Right atrium auricular region (tissue), 2 donors: ENCODE data around the gene OR6F1. TPM values are rescaled to one million over a fixed set of nuclear protein-coding genes. Genes with fewer than 3 reads are reported as not detected.
"Not testable (repeated sequence)": the region's sequence is repeated elsewhere in the genome, so short reads cannot be mapped to it uniquely, and the experiment has no call there.

Experiments used
- DNase-seq: peaks from one replicate; pipeline ENCODE4 v3.0.0-alpha.2; 2019; ENCODE audit warnings: low spot score
- H3K27ac ChIP-seq, 2 donors: fragments of 200-600 bp; sonication (generic); 1 replicate in 1 of 2; 2 replicates in 1 of 2; pipeline ENCODE4 v1.5.1; 2016 to 2019
- H3K27me3 ChIP-seq, 2 donors: fragments of 200-600 bp; sonication (generic); one replicate each; pipeline versions ENCODE4 v1.5.1 to v1.6.0; 2017 to 2019
- H3K36me3 ChIP-seq: fragments of 200-600 bp; sonication (generic); one replicate; pipeline ENCODE4 v1.5.1; 2016
- H3K4me1 ChIP-seq, 2 donors: fragments of 200-600 bp; sonication (generic); one replicate each; pipeline versions ENCODE4 v1.5.1 to v1.6.0; 2017 to 2019
- H3K4me3 ChIP-seq, 2 donors: fragments of 200-600 bp; sonication (generic); 1 replicate in 1 of 2; 2 replicates in 1 of 2; pipeline ENCODE4 v1.5.1; 2017 to 2019; ENCODE audit warnings: mild to moderate bottlenecking in 1 of 2, moderate library complexity in 1 of 2
- H3K9me3 ChIP-seq, 2 donors: fragments of 200-600 bp; sonication (generic); one replicate each; pipeline ENCODE4 v1.5.1; 2019
- total RNA-seq, 2 donors: library from RNA; depleted of rRNA; stranded (reverse); fragments of >200 nt; gene quantifications; one replicate each; pipeline ENCODE4 v1.1.0, GENCODE V29; 2016
- TF ChIP-seq, protein P1 (sequence below), 2 donors: fragments of 200-600 bp; sonication (generic); IDR thresholded peaks; one replicate each; pipeline ENCODE4 v1.5.1; 2019; ENCODE audit warnings: antibody characterized with exemption in 2 of 2

Gene OR6F1
- total RNA-seq, 2 donors from 2014 or later = not detected

DNA sequence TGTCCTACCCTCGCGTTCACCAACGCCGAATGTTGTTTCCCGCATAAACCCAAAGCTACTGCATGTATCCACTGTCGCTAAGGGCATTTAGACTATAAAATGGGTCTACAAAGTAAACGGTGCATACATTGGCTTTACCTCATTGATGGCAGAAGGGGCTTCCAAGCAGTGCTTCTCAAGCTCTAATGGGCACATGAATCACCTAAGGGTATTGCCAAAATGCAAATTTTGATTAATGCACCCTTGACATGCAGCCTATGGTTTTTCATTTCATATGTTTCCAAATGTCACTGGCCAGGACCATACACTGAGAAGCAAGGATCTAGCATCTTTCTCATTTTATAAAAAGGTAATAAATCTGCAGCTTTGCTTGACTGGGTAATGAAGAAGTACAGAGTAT, 2.7 kb downstream of the OR6F1 start:
- Histone ChIP-seq H3K4me3 (no peak overlapping the region), H3K4me1 (no peaks in the 10 kb centered on the region), H3K9me3 (no peaks in the 10 kb centered on the region), H3K27ac (no peak overlapping the region), H3K27me3 (no peaks in the 10 kb centered on the region), H3K36me3 (no peaks in the 10 kb centered on the region)
- DNase-seq = no peak
- TF ChIP-seq, protein P1, sequence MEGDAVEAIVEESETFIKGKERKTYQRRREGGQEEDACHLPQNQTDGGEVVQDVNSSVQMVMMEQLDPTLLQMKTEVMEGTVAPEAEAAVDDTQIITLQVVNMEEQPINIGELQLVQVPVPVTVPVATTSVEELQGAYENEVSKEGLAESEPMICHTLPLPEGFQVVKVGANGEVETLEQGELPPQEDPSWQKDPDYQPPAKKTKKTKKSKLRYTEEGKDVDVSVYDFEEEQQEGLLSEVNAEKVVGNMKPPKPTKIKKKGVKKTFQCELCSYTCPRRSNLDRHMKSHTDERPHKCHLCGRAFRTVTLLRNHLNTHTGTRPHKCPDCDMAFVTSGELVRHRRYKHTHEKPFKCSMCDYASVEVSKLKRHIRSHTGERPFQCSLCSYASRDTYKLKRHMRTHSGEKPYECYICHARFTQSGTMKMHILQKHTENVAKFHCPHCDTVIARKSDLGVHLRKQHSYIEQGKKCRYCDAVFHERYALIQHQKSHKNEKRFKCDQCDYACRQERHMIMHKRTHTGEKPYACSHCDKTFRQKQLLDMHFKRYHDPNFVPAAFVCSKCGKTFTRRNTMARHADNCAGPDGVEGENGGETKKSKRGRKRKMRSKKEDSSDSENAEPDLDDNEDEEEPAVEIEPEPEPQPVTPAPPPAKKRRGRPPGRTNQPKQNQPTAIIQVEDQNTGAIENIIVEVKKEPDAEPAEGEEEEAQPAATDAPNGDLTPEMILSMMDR (IDR thresholded peaks at IDR 0.05) = no peak

- H3K27ac ChIP-seq, DNase-seq, H3K4me1 ChIP-seq, H3K27me3 ChIP-seq, H3K4me3 ChIP-seq, H3K36me3 ChIP-seq, H3K9me3 ChIP-seq: not testable (repeated sequence)
Observed at GRCh38 chr1:247710681-247711080, 5.8 kb downstream of the OR6F1 start.

DNA sequence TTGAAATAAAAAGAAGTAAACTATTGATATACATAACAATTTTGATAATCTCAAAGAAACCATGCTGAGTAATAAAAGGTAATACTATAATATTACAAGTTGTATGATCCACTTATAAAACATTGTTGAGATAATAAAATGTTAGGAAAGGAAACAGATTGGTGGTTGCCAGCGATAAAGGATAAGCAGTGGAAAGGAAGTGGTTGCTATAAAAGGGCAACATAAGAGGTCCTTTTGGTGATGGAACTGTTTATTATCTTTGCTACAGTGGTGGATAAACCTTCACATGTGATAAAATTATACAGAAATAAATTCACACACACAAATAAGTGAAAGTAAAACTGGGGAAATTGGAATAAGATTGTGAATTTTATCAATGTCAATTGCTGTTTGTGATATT, 15.1 kb downstream of the OR6F1 start:
- Histone ChIP-seq H3K36me3 (no peaks in the 10 kb centered on the region), H3K4me1 (no peaks in the 10 kb centered on the region), H3K27me3 (no peaks in the 10 kb centered on the region), H3K27ac (no peak overlapping the region), H3K4me3 (no peak overlapping the region), H3K9me3 (no peaks in the 10 kb centered on the region)
- DNase-seq = no peak
- TF ChIP-seq, protein P1 (IDR thresholded peaks at IDR 0.05) = no peak

- H3K27me3 ChIP-seq = no peaks in the 10 kb centered on the region
- DNase-seq = no peak
- no peaks in the 10 kb centered on the region for H3K9me3 ChIP-seq
- no peaks in the 10 kb centered on the region for H3K4me1 ChIP-seq
- no peak overlapping the region for H3K27ac ChIP-seq
- H3K4me3 ChIP-seq = no peak overlapping the region
- H3K36me3 ChIP-seq = no peaks in the 10 kb centered on the region
- TF ChIP-seq, protein P1 (IDR thresholded peaks at IDR 0.05) = peak; percentile 44 to 64
Observed at GRCh38 chr1:247681288-247681897, 35.1 kb downstream of the OR6F1 start.

GRCh38 chr1:247680171-247680570, 36.3 kb downstream of the OR6F1 start:
- TF ChIP-seq, protein P1 (IDR thresholded peaks at IDR 0.05) = no peak
- Histone ChIP-seq H3K36me3 (no peaks in the 10 kb centered on the region), H3K9me3 (no peaks in the 10 kb centered on the region), H3K27ac (no peak overlapping the region), H3K4me1 (no peaks in the 10 kb centered on the region), H3K27me3 (no peaks in the 10 kb centered on the region), H3K4me3 (no peak overlapping the region)
- DNase-seq = no peak

GRCh38 chr1:247679639-247680038, 36.8 kb downstream of the OR6F1 start, which contains the start of gene OR13G1:
Gene OR13G1, minus strand, starts transcription at chr1:247679739. Its CDS starts 6,698 bp downstream, at chr1:247673041.
- Histone ChIP-seq H3K36me3 (no peaks in the 10 kb centered on the region), H3K4me3 (no peak within 1 kb of the TSS), H3K9me3 (no peaks in the 10 kb centered on the region)

More at GRCh38 chr1:247679639-247680038, 36.8 kb downstream of the OR6F1 start, which contains the start of gene OR13G1:
- H3K4me1 ChIP-seq = no peaks in the 10 kb centered on the region
- DNase-seq = no peak
- TF ChIP-seq, protein P1 (IDR thresholded peaks at IDR 0.05) = no peak
- no peaks in the 10 kb centered on the region for H3K27me3 ChIP-seq
- no peak within 1 kb of the TSS for H3K27ac ChIP-seq
